HFFc6 (cell line): ENCODE measurements around the gene C1QL4. TPM values are rescaled to one million over a fixed set of nuclear protein-coding genes. Genes with fewer than 3 reads are reported as not detected.

Experiments
- DNase-seq: peaks from one replicate; pipeline ENCODE4 v3.0.0-alpha.2; 2018
- H3K27ac Mint-ChIP-seq: 2 replicates; pipeline ENCODE4 v1.8.0; 2020; ENCODE audit warnings: mild to moderate bottlenecking, mixed read lengths
- H3K27me3 Mint-ChIP-seq: 2 replicates; pipeline ENCODE4 v1.8.0; 2021; ENCODE audit warnings: mild to moderate bottlenecking, moderate library complexity, mixed read lengths; ENCODE audit not compliant: insufficient read depth
- H3K36me3 Mint-ChIP-seq: 2 replicates; pipeline ENCODE4 v1.8.0; 2021; ENCODE audit warnings: low read depth, mixed read lengths
- H3K4me1 Mint-ChIP-seq: 2 replicates; pipeline ENCODE4 v1.8.0; 2020; ENCODE audit warnings: low read depth, mixed read lengths
- H3K4me3 Mint-ChIP-seq: 2 replicates; pipeline ENCODE4 v1.8.0; 2020; ENCODE audit warnings: mild to moderate bottlenecking, moderate library complexity, mixed read lengths
- H3K9me3 Mint-ChIP-seq: 2 replicates; pipeline ENCODE4 v1.8.0; 2020; ENCODE audit warnings: mild to moderate bottlenecking, mixed read lengths
- CTCF ChIP-seq: fragments of 200-600 bp; sonication (generic); IDR thresholded peaks from 2 replicates; pipeline ENCODE4 v1.5.0; 2021; ENCODE audit warnings: antibody characterized with exemption, mild to moderate bottlenecking
- total RNA-seq, 6 experiments: library from RNA; stranded (reverse); fragmentation: NEBNext Ultra II Directional; extraction: Animal tissue kit (Norgen Biotek cat#: 25700); gene quantifications; 2 replicates in 1 of 6; 3 replicates in 5 of 6; pipeline ENCODE4 v1.2.3, GENCODE V29; 2021

Gene C1QL4
- total RNA-seq, 6 experiments from 2014 or later: 0.14 to 0.48 (median 0.28) TPM; not detected in 1

- Mint-ChIP-seq H3K27ac (peak overlapping the region; percentile 81), H3K4me1 (peaks cover 61% of the 10 kb centered on the region)
Observed at GRCh38 chr12:49369411-49370145, 32.6 kb upstream of the C1QL4 start.

GRCh38 chr12:49368240-49368600 lies 31.2 kb upstream of the C1QL4 start:
- Mint-ChIP-seq H3K36me3 (peaks cover 27% of the 10 kb centered on the region), H3K27me3 (peaks cover 2% of the 10 kb centered on the region; the same call in 1 of the 2 replicates), H3K27ac (peak overlapping the region; percentile 85), H3K9me3 (no peaks in the 10 kb centered on the region), H3K4me1 (peaks cover 65% of the 10 kb centered on the region), H3K4me3 (peak overlapping the region; percentile 95)
- TF ChIP-seq CTCF: no peak
- no peak for DNase-seq

More at GRCh38 chr12:49369411-49370145, 32.6 kb upstream of the C1QL4 start:
- DNase-seq: peak; percentile 22
- H3K36me3 Mint-ChIP-seq: peaks cover 27% of the 10 kb centered on the region
- no peaks in the 10 kb centered on the region for H3K9me3 Mint-ChIP-seq
- peak; percentile 68 for TF ChIP-seq CTCF
- no peaks in the 10 kb centered on the region for H3K27me3 Mint-ChIP-seq
- peak overlapping the region; percentile 95 for H3K4me3 Mint-ChIP-seq

- Mint-ChIP-seq H3K4me1 (peaks cover 62% of the 10 kb centered on the region), H3K4me3 (peak within 1 kb of the TSS; percentile 95), H3K36me3 (peaks cover 24% of the 10 kb centered on the region), H3K27me3 (peaks cover 2% of the 10 kb centered on the region; the same call in 1 of the 2 replicates), H3K27ac (peak within 1 kb of the TSS; percentile 85), H3K9me3 (no peaks in the 10 kb centered on the region)
- no peak for DNase-seq
- no peak for TF ChIP-seq CTCF
Observed at GRCh38 chr12:49367381-49368239, 30.6 kb upstream of the C1QL4 start, which contains the start of gene SPATS2. TSS of gene SPATS2 (plus strand) at chr12:49367462. CDS start at chr12:49461013, 93,551 bp downstream.

- Mint-ChIP-seq H3K36me3 (peaks cover 22% of the 10 kb centered on the region), H3K27ac (peak overlapping the region; percentile 85), H3K4me1 (peaks cover 59% of the 10 kb centered on the region), H3K4me3 (peak overlapping the region; percentile 95), H3K9me3 (no peaks in the 10 kb centered on the region), H3K27me3 (peaks cover 2% of the 10 kb centered on the region; the same call in 1 of the 2 replicates)
- DNase-seq: peak; percentile 92
- TF ChIP-seq CTCF: peak; percentile 54
Observed at GRCh38 chr12:49366652-49367380, 29.8 kb upstream of the C1QL4 start.

- peak overlapping the region; percentile 95 for H3K4me3 Mint-ChIP-seq
- H3K27ac Mint-ChIP-seq: peak overlapping the region; percentile 85
- H3K4me1 Mint-ChIP-seq: peaks cover 54% of the 10 kb centered on the region
- no peak for DNase-seq
- H3K36me3 Mint-ChIP-seq: peaks cover 17% of the 10 kb centered on the region
- H3K9me3 Mint-ChIP-seq: no peaks in the 10 kb centered on the region
- no peak for TF ChIP-seq CTCF
- peaks cover 2% of the 10 kb centered on the region; the same call in 1 of the 2 replicates for H3K27me3 Mint-ChIP-seq
Observed at GRCh38 chr12:49366096-49366651, 29.2 kb upstream of the C1QL4 start.
